A549 (cell line): ENCODE results near the gene MGST2. TPM values are rescaled to one million over a fixed set of nuclear protein-coding genes. Genes with fewer than 3 reads are reported as not detected.

Experiments
- ATAC-seq, 2 experiments: fragments of 200-7000 bp in 1 of 2; fragments of >200 bp in 1 of 2; cut with Nextera tagmentation in 1 of 2; cut with Tn5 transposase in 1 of 2; 3 replicates each; pipeline versions ENCODE4 v1.8.0 to v1.9.1; 2018 to 2020; ENCODE audit warnings: mild to moderate bottlenecking in 1 of 2, moderate library complexity in 1 of 2
- CTCF ChIA-PET: fragments of 300-600 bp; sonication (Branson Sonifier 250); formaldehyde crosslinking; extraction: SDS; loops from one replicate; lab custom pipeline; 2021; ENCODE audit warnings: antibody characterized with exemption, inconsistent platforms; lab: Yijun Ruan, JAX
- POLR2A ChIA-PET: fragments of 350-600 bp; formaldehyde crosslinking; extraction: SDS; loops from one replicate; lab custom pipeline; 2021; ENCODE audit warnings: antibody characterized with exemption, inconsistent platforms; lab: Yijun Ruan, JAX
- DNase-seq, 2 experiments: peaks; one replicate each; pipeline versions ENCODE4 v3.0.0 to v3.0.0-alpha.2; 2011 to 2016; ENCODE audit warnings: low read depth in 1 of 2, low spot score in 1 of 2
- FAIRE-seq: peaks from 2 replicates; lab custom pipeline; 2011; peaks lifted over from hg19 to GRCh38; lab: Jason Lieb, UNC
- H3K27ac ChIP-seq, 2 experiments: fragments of >200 bp; sonication (Bioruptor Twin); formaldehyde crosslinking; 3 replicates each; pipeline ENCODE4 v1.5.1; 2016 to 2017
- H3K4me1 ChIP-seq: fragments of >200 bp; sonication (Bioruptor Twin); formaldehyde crosslinking; 3 replicates; pipeline ENCODE4 v1.6.1; 2016
- H3K4me2 ChIP-seq: fragments of >200 bp; sonication (Bioruptor Twin); formaldehyde crosslinking; 3 replicates; pipeline ENCODE4 v1.6.1; 2016
- H3K4me3 ChIP-seq: fragments of >200 bp; sonication (Bioruptor Twin); formaldehyde crosslinking; 3 replicates; pipeline ENCODE4 v1.5.1; 2016
- H3K9me3 ChIP-seq: fragments of >200 bp; sonication (Bioruptor Twin); formaldehyde crosslinking; 3 replicates; pipeline ENCODE4 v1.6.1; 2016
- EHMT2 ChIP-seq: fragments of 200-600 bp; sonication (generic); IDR thresholded peaks from 2 replicates; pipeline ENCODE4 v1.6.1; 2016; ENCODE audit warnings: antibody characterized with exemption, low read depth, mild to moderate bottlenecking, moderate library complexity
- ELK1 ChIP-seq: fragments of 150-350 bp; IDR thresholded peaks from 2 replicates; pipeline ENCODE4 v1.6.1; 2014; ENCODE audit warnings: low read depth, mild to moderate bottlenecking, low read length
- ESRRA ChIP-seq: fragments of 150-350 bp; IDR thresholded peaks from 2 replicates; pipeline ENCODE4 v1.6.1; 2014; ENCODE audit warnings: mild to moderate bottlenecking, low read length, borderline replicate concordance
- FOSB ChIP-seq: fragments of 250-450 bp; sonication (Bioruptor Pico); IDR thresholded peaks from 2 replicates; pipeline ENCODE4 v1.5.0; 2020; ENCODE audit warnings: mild to moderate bottlenecking, moderate library complexity
- FOSL2 ChIP-seq, 2 experiments: fragments of 450-650 bp in 1 of 2; fragments of >200 bp in 1 of 2; sonication (Bioruptor Twin) in 1 of 2; formaldehyde crosslinking; IDR thresholded peaks; 2 replicates each; pipeline versions ENCODE4 v1.5.0 to v1.6.1; 2016 to 2020; ENCODE audit warnings: mild to moderate bottlenecking in 1 of 2, moderate library complexity in 1 of 2
- GATA3 ChIP-seq: IDR thresholded peaks from 2 replicates; pipeline ENCODE4 v1.6.1; 2012; ENCODE audit warnings: borderline replicate concordance
- HMGXB4 ChIP-seq: fragments of 250-450 bp; sonication (Bioruptor Pico); IDR thresholded peaks from 2 replicates; pipeline ENCODE4 v1.5.0; 2021; ENCODE audit warnings: mild to moderate bottlenecking, moderate library complexity, borderline replicate concordance
- JUN ChIP-seq, 2 experiments: fragments of >200 bp; sonication (Bioruptor Twin); formaldehyde crosslinking; IDR thresholded peaks; 2 replicates in 1 of 2; 3 replicates in 1 of 2; pipeline ENCODE4 v1.6.1; 2016 to 2017
- JUNB ChIP-seq: fragments of >200 bp; sonication (Bioruptor Twin); formaldehyde crosslinking; IDR thresholded peaks from 2 replicates; pipeline ENCODE4 v1.6.1; 2016
- KDM1A ChIP-seq: fragments of 200-600 bp; sonication (generic); IDR thresholded peaks from 2 replicates; pipeline ENCODE4 v1.6.1; 2016; ENCODE audit warnings: low read depth, mild to moderate bottlenecking
- MAFK ChIP-seq: fragments of 450-650 bp; IDR thresholded peaks from 2 replicates; pipeline ENCODE4 v1.6.1; 2014; ENCODE audit not compliant: partially characterized antibody
- NPAS2 ChIP-seq: fragments of 250-450 bp; sonication (Bioruptor Pico); IDR thresholded peaks from 2 replicates; pipeline ENCODE4 v1.8.0; 2022; ENCODE audit warnings: mild to moderate bottlenecking, moderate library complexity, borderline replicate concordance
- PBX3 ChIP-seq: IDR thresholded peaks from 2 replicates; pipeline ENCODE4 v1.6.1; 2012
- PHF8 ChIP-seq: fragments of 200-600 bp; sonication (generic); IDR thresholded peaks from 2 replicates; pipeline ENCODE4 v1.6.1; 2016; ENCODE audit warnings: low read depth, mild to moderate bottlenecking, antibody characterized with exemption, moderate library complexity, borderline replicate concordance
- POLR2AphosphoS2 ChIP-seq: conservative IDR thresholded peaks from 2 replicates; pipeline ENCODE4 v1.6.1; 2012; ENCODE audit warnings: low read length, improper control_type of control experiment, inconsistent platforms
- RARB ChIP-seq: fragments of 250-450 bp; sonication (Bioruptor Pico); IDR thresholded peaks from 2 replicates; pipeline ENCODE4 v1.8.0; 2021; ENCODE audit warnings: mild to moderate bottlenecking, moderate library complexity
- RCOR1 ChIP-seq: fragments of 150-350 bp; IDR thresholded peaks from 2 replicates; pipeline ENCODE4 v1.6.1; 2014; ENCODE audit warnings: antibody characterized with exemption, low read length, low read depth
- REST ChIP-seq: fragments of 200-600 bp; sonication (generic); IDR thresholded peaks from 2 replicates; pipeline ENCODE4 v1.6.1; 2016; ENCODE audit warnings: antibody characterized with exemption, mild to moderate bottlenecking, moderate library complexity
- RFX5 ChIP-seq: fragments of 450-650 bp; IDR thresholded peaks from 2 replicates; pipeline ENCODE4 v1.7.1; 2014; ENCODE audit warnings: antibody characterized with exemption, mild to moderate bottlenecking, moderate library complexity
- ZFP36 ChIP-seq: fragments of 450-650 bp; IDR thresholded peaks from 2 replicates; pipeline ENCODE4 v1.6.1; 2014; ENCODE audit warnings: borderline replicate concordance; ENCODE audit not compliant: partially characterized antibody
- ZNF302 ChIP-seq: fragments of 250-450 bp; sonication (Bioruptor Pico); IDR thresholded peaks from 2 replicates; pipeline ENCODE4 v1.9.0; 2021; ENCODE audit warnings: inconsistent platforms, mild to moderate bottlenecking, moderate library complexity
- WGBS: methylation state at CpG from one replicate; pipeline ENCODE4 v1.1.6; 2017; ENCODE audit errors: missing lambda C conversion rate; 5-methylcytosine and 5-hydroxymethylcytosine counted together
- polyA plus RNA-seq, 4 experiments: library from polyadenylated mRNA; depleted of rRNA in 3 of 4; stranded (reverse); fragments of >200 nt; fragmentation: RNase III in 1 of 4; extraction: RNeasy Plus Mini Kit Qiagen cat#74134 plus additional on column Dnase treatment in 1 of 4; gene quantifications; 2 replicates in 3 of 4; 3 replicates in 1 of 4; pipeline ENCODE4 v1.2.3, GENCODE V29; 2011 to 2017
- TF ChIP-seq, protein P1 (sequence below): IDR thresholded peaks from 2 replicates; pipeline ENCODE4 v1.6.1; 2012

MGST2 gene
- polyA plus RNA-seq, 2 of the 4 experiments (the other 2 are of a cell fraction) = 44.0 to 62.1 TPM

- TF ChIP-seq PBX3 (no peak), ZFP36 (no peak), GATA3 (no peak), HMGXB4 (CRISPR knock-in tag) (no peak), RARB (CRISPR knock-in tag) (no peak), MAFK (no peak), FOSL2 (IDR thresholded peaks at IDR 0.05) (no peak), FOSL2 (CRISPR knock-in tag; IDR thresholded peaks at IDR 0.05) (no peak)
- POLR2A ChIA-PET = no interaction called here
- WGBS = 70% methylated on average over 6 of the region's 6 CpGs
- FAIRE-seq (no peak), ATAC-seq (no peak), DNase-seq (no peak)
- no peaks in the 10 kb centered on the region for H3K9me3 ChIP-seq
- no peak overlapping the region for H3K4me2 ChIP-seq
- CTCF ChIA-PET = interaction anchor here (1.1 to 1.5 kb wide), 2 partner anchors 13 to 66 kb away, joined by 3 to 6 read pairs; no protein-coding TSS in a partner anchor
- H3K27ac ChIP-seq = no peak overlapping the region
- H3K4me3 ChIP-seq = no peak overlapping the region
- peaks cover 10% of the 10 kb centered on the region for H3K4me1 ChIP-seq
These were observed 4.3 kb downstream of the MGST2 start for GRCh38 chr4:139669890-139670289.

- POLR2A ChIA-PET = no interaction called here
- Histone ChIP-seq H3K27ac (no peak overlapping the region), H3K4me1 (peaks cover 5% of the 10 kb centered on the region; the same call in 2 of the 3 replicates), H3K9me3 (no peaks in the 10 kb centered on the region), H3K4me3 (no peak overlapping the region), H3K4me2 (no peak overlapping the region)
- no peak for TF ChIP-seq KDM1A
- no peak for TF ChIP-seq RFX5
- no peak for TF ChIP-seq PBX3
- no peak for TF ChIP-seq PHF8
- no peak for TF ChIP-seq JUNB
- no peak for TF ChIP-seq FOSB (CRISPR knock-in tag)
- no peak for TF ChIP-seq POLR2AphosphoS2
- CTCF ChIA-PET = interaction anchor here (1.5 to 1.7 kb wide), 2 partner anchors 14 to 70 kb away, joined by 4 to 6 read pairs; no protein-coding TSS in a partner anchor
- ATAC-seq (no peak), DNase-seq (no peak), FAIRE-seq (no peak)
- 88% methylated on average over 3 of the region's 3 CpGs for WGBS
These were observed 5.2 kb downstream of the MGST2 start for GRCh38 chr4:139670775-139671174.

- Histone ChIP-seq H3K4me1 (peaks cover under 1% of the 10 kb centered on the region; the same call in 2 of the 3 replicates), H3K4me2 (no peak overlapping the region), H3K4me3 (no peak overlapping the region), H3K9me3 (no peaks in the 10 kb centered on the region), H3K27ac (no peak overlapping the region)
- ChIA-PET POLR2A (no interaction called here), CTCF (interaction anchor here (1.2 to 2.0 kb wide), 3 partner anchors 15 to 68 kb away, joined by 4 to 10 read pairs (median 6); no protein-coding TSS in a partner anchor)
- FAIRE-seq (no peak), ATAC-seq (no peak), DNase-seq (no peak)
- 96% methylated on average over 2 of the region's 2 CpGs for WGBS
- TF ChIP-seq ZNF302 (no peak), HMGXB4 (CRISPR knock-in tag) (no peak), JUN (IDR thresholded peaks at IDR 0.05) (no peak), ESRRA (no peak), REST (no peak), ELK1 (no peak), RCOR1 (no peak), NPAS2 (CRISPR knock-in tag) (no peak), EHMT2 (no peak)
- TF ChIP-seq, protein P1, sequence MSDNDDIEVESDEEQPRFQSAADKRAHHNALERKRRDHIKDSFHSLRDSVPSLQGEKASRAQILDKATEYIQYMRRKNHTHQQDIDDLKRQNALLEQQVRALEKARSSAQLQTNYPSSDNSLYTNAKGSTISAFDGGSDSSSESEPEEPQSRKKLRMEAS = no peak
These were observed 6.6 kb downstream of the MGST2 start for GRCh38 chr4:139672215-139672614.
